ENCODE data around the gene MS4A10.

GRCh38 chr11:60777106-60777505, 8.0 kb upstream of the MS4A10 start:
- TF ChIP-seq POLR2A (IDR thresholded peaks at IDR 0.05) (no peak), CTCF (IDR thresholded peaks at IDR 0.05) (no peak), POLR2AphosphoS5 (IDR thresholded peaks at IDR 0.05) (no peak)

Data from sigmoid colon (tissue), 4 donors.